ENCODE results near the gene ARHGAP5.
"Not testable (repeated sequence)": the region's sequence is repeated elsewhere in the genome, so short reads cannot be mapped to it uniquely, and the experiment has no call there.

Gene ARHGAP5

GRCh38 chr14:32110548-32110896, 33.4 kb downstream of the ARHGAP5 start:
- DNase-seq = no peak

GRCh38 chr14:32121536-32121935, 44.4 kb downstream of the ARHGAP5 start:
- DNase-seq = no peak

GRCh38 chr14:32121948-32122347, 44.8 kb downstream of the ARHGAP5 start:
- DNase-seq = no peak

GRCh38 chr14:32126899-32127730, 50.0 kb downstream of the ARHGAP5 start:
- not testable (repeated sequence) for DNase-seq

GRCh38 chr14:32127731-32128654, 50.9 kb downstream of the ARHGAP5 start:
- not testable (repeated sequence) for DNase-seq

GRCh38 chr14:32128703-32129102, 51.6 kb downstream of the ARHGAP5 start:
- DNase-seq = no peak

- DNase-seq = no peak
Observed at GRCh38 chr14:32129124-32129523, 52.0 kb downstream of the ARHGAP5 start.

GRCh38 chr14:32131689-32132088, 54.6 kb downstream of the ARHGAP5 start:
- not testable (repeated sequence) for DNase-seq

- DNase-seq = no peak
Observed at GRCh38 chr14:32134448-32135097, 57.5 kb downstream of the ARHGAP5 start.

- no peak for DNase-seq
Observed at GRCh38 chr14:32136027-32136825, 59.1 kb downstream of the ARHGAP5 start.

GRCh38 chr14:32137313-32137712, 60.2 kb downstream of the ARHGAP5 start:
- DNase-seq = no peak

- DNase-seq = no peak
Observed at GRCh38 chr14:32137892-32138291, 60.8 kb downstream of the ARHGAP5 start.

GRCh38 chr14:32142341-32142740, 65.2 kb downstream of the ARHGAP5 start:
- no peak for DNase-seq

- DNase-seq = no peak
Observed at GRCh38 chr14:32142754-32143437, 65.8 kb downstream of the ARHGAP5 start.

- DNase-seq = no peak
Observed at GRCh38 chr14:32150392-32150791, 73.3 kb downstream of the ARHGAP5 start.

- DNase-seq = no peak
Observed at GRCh38 chr14:32166029-32166428, 88.9 kb downstream of the ARHGAP5 start.

- DNase-seq = no peak
Observed at GRCh38 chr14:32166924-32167323, 89.8 kb downstream of the ARHGAP5 start.

- no peak for DNase-seq
Observed at GRCh38 chr14:32167907-32168306, 90.8 kb downstream of the ARHGAP5 start.

- no peak for DNase-seq
Observed at GRCh38 chr14:32169191-32169590, 92.1 kb downstream of the ARHGAP5 start.

GRCh38 chr14:32171469-32171868, 94.4 kb downstream of the ARHGAP5 start:
- DNase-seq = no peak

- no peak for DNase-seq
Observed at GRCh38 chr14:32183151-32184058, 106.3 kb downstream of the ARHGAP5 start.
